Measurements from ENCODE around the gene SPOCK1.

Gene SPOCK1

DNA sequence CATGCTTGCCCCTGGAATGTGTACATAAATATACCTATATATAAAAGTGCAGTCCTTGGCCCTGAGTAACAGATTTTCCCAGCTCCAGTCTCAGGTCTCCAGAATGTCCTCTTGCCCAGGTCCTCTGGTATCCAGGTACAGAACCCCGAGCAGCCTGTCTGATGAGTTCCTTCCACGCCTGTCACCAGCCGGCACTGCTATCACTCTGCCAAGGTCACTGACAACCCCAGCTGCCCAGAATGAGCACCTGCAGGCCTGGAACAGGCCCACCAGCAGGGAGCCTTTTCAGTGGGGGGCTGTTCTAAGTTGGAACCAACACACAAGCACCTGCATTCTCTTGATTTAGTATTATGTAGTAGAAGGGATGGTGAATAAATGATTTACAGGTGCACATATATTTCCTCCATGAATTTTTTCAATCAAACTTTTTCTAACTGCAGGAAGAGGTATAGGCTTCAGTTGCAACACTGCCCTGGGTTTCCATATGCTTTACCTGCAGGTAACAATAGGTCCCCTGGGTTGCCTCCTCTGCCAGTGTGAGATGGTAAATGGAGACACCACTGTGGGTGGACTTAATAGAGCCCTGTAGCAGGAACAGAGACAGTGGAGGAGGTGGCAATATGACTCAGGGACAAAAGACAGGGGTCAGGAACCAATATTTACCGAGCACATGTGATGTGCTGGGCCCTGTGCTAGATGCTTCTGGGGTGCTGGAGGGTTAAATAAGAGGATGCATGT is 291.9 kb downstream of the SPOCK1 start:
- Histone ChIP-seq H3K4me3 (ENCODE audit: low read depth, low read length) (no peak overlapping the region), H3K27ac (no peak overlapping the region), H3K36me3 (replicated peaks) (no peaks in the 10 kb centered on the region), H3K27me3 (replicated peaks) (no peaks in the 10 kb centered on the region)
- DNase-seq = no peak
- in situ Hi-C loops (cut with HindIII; ENCODE audit: low pct_ligation_motif_present, low sequenced_read_pairs) = no loop called here
- TF ChIP-seq, protein P1, sequence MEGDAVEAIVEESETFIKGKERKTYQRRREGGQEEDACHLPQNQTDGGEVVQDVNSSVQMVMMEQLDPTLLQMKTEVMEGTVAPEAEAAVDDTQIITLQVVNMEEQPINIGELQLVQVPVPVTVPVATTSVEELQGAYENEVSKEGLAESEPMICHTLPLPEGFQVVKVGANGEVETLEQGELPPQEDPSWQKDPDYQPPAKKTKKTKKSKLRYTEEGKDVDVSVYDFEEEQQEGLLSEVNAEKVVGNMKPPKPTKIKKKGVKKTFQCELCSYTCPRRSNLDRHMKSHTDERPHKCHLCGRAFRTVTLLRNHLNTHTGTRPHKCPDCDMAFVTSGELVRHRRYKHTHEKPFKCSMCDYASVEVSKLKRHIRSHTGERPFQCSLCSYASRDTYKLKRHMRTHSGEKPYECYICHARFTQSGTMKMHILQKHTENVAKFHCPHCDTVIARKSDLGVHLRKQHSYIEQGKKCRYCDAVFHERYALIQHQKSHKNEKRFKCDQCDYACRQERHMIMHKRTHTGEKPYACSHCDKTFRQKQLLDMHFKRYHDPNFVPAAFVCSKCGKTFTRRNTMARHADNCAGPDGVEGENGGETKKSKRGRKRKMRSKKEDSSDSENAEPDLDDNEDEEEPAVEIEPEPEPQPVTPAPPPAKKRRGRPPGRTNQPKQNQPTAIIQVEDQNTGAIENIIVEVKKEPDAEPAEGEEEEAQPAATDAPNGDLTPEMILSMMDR (IDR thresholded peaks at IDR 0.05; ENCODE audit: low read depth, low read length, missing control alignments) = no peak

DNA sequence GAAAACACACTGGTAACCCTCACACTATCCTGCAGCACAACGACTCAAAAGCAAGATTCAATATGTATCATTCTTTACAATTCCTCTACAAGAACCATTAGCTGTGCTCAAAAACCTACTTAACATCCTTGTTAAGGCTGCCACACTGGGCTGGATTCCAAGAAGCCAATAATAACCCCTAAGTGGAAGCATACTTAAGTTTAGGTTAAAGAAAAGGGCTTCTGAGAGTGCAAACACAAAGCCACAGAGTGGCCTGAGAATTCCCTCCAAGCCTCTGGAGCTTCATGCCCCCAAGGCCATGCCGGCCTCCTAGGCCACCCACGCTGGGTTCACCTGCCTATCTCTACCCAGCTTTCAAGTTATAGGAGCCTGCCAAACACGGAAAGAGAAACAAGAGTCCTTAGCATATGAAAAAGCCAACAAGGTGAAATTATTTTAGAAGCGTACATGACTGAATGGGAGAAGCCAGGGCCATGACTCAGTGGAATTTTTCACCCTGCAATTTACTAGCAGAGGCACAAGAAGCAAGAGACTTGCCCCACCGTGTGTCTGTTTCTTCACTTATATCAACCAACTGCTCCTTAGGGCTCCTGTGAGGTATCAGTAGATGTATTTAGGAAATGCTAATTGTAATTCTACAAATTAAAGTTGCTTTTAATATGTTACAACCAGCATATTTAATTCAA is 293.0 kb downstream of the SPOCK1 start:
- TF ChIP-seq, protein P1 (IDR thresholded peaks at IDR 0.05; ENCODE audit: low read depth, low read length, missing control alignments) = no peak
- no peaks in the 10 kb centered on the region for H3K36me3 ChIP-seq (replicated peaks)
- no peak overlapping the region for H3K27ac ChIP-seq
- H3K4me3 ChIP-seq (ENCODE audit: low read depth, low read length) = no peak overlapping the region
- no peak for DNase-seq
- in situ Hi-C loops (cut with HindIII; ENCODE audit: low pct_ligation_motif_present, low sequenced_read_pairs) = no loop called here
- H3K27me3 ChIP-seq (replicated peaks) = no peaks in the 10 kb centered on the region

DNA sequence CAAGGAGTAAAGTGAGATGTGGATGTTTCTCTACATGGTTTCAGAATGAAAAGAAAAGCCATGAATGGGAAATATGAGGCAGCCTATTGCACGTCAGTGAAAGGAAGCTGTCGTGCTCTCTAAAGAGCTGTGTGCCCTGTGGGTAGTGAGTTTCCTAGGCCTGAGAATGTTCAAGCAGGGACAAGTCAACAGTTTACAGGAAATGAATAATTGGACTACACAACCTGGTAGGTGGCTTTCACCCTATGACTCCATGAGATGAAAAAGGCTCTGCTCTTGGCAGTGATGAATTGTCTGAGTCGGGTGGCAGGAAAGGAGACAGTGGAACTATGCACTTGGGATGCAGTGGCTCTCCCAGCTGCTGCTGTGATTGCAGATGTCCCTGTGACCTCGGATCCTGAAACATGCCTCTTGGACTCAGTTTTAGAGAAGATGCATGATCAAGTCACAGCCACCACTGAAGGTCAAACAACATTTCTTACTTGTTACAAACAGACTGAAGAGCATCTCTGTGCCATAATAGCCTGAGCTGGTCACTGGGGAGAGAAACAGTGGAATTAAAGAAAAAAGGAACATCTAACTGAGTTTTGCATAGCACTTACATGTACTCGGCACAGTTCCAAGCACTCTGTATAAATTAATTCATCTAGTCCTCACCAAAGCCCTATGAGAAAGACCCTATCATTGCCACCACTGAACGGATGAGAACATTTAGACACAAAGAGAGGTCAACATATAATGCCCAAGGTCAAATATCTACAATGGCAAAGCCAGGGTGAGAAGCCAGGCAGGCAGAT is 293.7 kb downstream of the SPOCK1 start:
- no peak for DNase-seq
- TF ChIP-seq, protein P1 (IDR thresholded peaks at IDR 0.05; ENCODE audit: low read depth, low read length, missing control alignments) = no peak
- Histone ChIP-seq H3K27me3 (replicated peaks) (no peaks in the 10 kb centered on the region), H3K4me3 (ENCODE audit: low read depth, low read length) (no peak overlapping the region), H3K27ac (no peak overlapping the region), H3K36me3 (replicated peaks) (no peaks in the 10 kb centered on the region)
- in situ Hi-C loops (cut with HindIII; ENCODE audit: low pct_ligation_motif_present, low sequenced_read_pairs) = no loop called here

DNA sequence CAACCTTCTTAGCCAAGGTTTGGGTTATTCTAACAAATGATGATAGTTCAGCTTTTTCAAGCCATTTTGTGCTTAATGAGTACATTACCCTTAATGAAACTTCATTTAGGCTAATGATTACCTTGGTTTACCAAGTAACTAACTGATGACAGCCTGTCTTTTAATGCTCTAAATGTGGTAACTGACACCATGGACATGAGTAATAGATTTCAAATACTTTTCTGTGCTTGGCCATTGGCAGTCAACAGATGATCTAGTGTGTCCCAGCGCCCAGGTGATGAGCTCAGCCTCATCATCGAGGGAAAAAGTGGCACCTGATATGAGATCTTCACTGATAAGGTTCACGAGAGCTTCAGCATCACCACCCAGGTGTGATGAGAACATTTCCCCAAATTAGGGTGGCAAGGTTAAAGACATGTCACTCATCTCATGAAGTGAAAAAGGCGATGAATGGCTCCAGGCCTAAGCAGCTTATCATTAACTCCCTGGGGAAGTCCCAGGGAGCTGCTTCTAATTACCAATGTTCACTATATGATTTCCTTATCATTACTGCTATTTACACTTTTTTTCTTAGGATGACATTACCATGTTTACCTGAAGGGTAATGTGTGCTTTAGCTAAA is 296.0 kb downstream of the SPOCK1 start:
- Histone ChIP-seq H3K36me3 (replicated peaks) (no peaks in the 10 kb centered on the region), H3K27me3 (replicated peaks) (no peaks in the 10 kb centered on the region), H3K27ac (no peak overlapping the region), H3K4me3 (ENCODE audit: low read depth, low read length) (no peak overlapping the region)
- no peak for DNase-seq
- TF ChIP-seq, protein P1 (IDR thresholded peaks at IDR 0.05; ENCODE audit: low read depth, low read length, missing control alignments) = no peak
- in situ Hi-C loops (cut with HindIII; ENCODE audit: low pct_ligation_motif_present, low sequenced_read_pairs) = no loop called here

DNA sequence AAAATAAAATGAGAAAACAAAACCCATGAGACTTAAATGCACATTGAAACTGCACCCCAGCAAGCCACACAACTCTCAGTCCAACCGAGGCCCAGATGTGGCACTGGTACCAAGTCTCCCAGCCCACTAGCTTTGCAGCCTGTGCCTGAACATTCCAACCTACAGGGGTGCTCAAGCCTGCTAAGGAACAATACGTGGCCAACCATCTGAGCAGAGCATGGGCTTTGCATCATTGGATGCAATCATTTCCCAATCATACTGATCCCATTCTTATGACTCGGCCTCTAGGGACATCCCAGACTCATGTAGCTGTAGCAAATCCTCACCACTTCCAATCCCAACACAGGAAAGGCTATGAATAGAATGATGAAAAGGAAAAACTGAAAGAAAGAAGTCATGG is 297.2 kb downstream of the SPOCK1 start:
- H3K27ac ChIP-seq = no peak overlapping the region
- in situ Hi-C loops (cut with HindIII; ENCODE audit: low pct_ligation_motif_present, low sequenced_read_pairs) = no loop called here

More for the DNA sequence above, 297.2 kb downstream of the SPOCK1 start:
- TF ChIP-seq, protein P1 (IDR thresholded peaks at IDR 0.05; ENCODE audit: low read depth, low read length, missing control alignments) = peak; percentile 71
- DNase-seq = peak; percentile 14
- H3K4me3 ChIP-seq (ENCODE audit: low read depth, low read length) = no peak overlapping the region
- H3K27me3 ChIP-seq (replicated peaks) = no peaks in the 10 kb centered on the region
- no peaks in the 10 kb centered on the region for H3K36me3 ChIP-seq (replicated peaks)
